HG03280 (cell line): ENCODE measurements around the gene ERC1.
"Not testable (repeated sequence)": the region's sequence is repeated elsewhere in the genome, so short reads cannot be mapped to it uniquely, and the experiment has no call there.

Experiments used
- ATAC-seq: cut with Tn5 transposase; IDR thresholded peaks from one replicate; pipeline ENCODE4 v1.9.1; 2021; ENCODE audit warnings: mild to moderate bottlenecking, moderate library complexity; ENCODE audit not compliant: unreplicated experiment

The ERC1 gene

DNA sequence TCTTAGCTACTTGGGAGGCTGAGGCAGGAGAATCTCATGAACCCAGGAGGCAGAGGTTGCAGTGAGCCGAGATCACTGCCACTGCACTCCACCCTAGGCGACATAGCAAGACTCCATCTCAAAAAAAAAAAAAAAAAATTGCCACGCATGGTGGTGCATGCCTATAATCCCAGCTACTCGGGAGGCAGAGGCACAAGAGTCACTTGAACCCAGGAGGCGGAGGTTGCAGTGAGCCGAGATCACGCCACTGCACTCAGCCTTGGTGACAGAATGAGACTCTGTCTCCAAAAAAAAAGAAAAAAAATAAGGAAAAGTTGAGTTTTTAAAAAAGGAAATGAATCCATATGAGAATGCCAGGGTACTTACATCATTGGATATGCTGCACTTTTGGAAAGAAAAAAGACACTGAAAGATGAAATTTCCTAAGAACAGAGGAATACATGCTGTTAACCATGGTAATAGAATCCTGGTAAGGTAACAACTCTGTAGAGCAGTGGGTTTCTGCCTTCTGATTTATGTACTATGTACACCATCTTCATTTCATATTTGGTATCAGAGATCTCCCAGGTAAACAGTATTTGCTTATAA lies 222.7 kb downstream of the ERC1 start:
- no peak for ATAC-seq

DNA sequence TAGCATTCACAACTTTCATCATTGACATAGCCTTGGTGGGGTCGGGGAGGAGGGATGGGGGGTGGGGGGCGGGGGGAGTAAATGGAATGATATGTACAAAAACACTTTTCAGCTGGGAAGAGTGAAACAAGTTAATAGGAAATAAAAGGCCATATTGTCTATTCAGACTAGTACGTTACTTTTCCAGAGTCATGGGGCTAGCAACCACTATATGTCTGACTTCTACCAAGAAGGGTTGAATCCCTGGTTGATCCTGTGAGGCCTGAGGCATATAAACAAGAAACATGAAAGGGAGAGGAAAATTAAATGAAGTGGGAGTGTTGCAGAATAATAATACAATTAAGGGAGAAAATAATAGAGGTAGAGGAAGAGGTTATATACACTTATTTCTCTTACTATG lies 225.5 kb downstream of the ERC1 start:
- no peak for ATAC-seq

DNA sequence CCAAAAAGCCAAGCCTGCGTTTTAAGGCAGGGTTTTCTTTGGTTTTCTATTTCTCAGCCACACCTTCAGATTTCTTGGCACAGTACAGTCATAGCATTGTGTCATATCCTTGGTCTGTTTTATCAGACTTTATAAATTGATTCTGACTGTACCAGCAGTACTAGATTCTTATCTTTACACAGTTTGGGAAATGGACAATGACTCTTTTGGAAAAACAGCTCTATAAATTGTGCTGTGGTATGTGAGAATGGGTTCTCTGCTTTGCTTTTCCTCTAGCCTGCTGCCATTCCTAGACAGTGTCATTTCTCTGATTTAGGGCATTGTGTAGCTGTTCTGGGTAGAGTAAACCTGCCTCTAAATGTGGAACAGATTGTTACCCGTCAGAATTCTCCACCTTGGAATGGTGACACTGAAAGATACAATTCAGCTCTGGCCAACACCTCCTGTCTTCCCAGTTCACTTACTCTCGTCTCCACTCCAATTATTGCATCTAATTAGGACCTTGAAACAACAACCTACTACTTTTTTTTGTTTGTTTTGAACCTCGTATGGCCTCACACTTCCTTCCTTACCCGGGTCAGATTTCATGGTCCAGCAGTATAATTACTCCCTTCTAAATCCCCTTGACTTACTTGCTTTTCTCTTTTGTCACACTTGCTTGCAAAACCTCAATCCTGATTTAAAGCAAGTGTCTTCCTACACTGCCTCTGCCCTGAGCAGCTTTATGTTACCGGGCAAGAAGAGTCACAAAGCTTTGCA lies 226.3 kb downstream of the ERC1 start:
- no peak for ATAC-seq

DNA sequence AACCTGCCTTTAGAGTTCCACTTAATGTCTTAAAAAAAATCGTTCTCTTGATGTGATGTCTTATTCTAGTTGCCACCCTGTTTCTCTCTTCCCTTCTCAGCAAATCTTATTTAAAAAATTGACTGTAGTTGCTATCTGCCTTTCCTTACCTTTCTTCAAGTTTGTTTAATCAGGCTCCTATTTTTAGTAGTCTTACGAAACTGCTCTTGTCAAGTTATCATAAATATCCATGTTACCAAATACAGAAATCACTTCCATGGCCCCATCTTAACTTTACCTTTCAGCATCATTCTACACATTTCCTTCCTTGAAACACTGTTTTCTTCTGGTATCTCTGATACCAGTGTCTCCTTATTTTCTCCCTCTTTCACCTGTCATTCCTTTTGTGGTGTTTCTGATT lies 227.3 kb downstream of the ERC1 start:
- no peak for ATAC-seq

DNA sequence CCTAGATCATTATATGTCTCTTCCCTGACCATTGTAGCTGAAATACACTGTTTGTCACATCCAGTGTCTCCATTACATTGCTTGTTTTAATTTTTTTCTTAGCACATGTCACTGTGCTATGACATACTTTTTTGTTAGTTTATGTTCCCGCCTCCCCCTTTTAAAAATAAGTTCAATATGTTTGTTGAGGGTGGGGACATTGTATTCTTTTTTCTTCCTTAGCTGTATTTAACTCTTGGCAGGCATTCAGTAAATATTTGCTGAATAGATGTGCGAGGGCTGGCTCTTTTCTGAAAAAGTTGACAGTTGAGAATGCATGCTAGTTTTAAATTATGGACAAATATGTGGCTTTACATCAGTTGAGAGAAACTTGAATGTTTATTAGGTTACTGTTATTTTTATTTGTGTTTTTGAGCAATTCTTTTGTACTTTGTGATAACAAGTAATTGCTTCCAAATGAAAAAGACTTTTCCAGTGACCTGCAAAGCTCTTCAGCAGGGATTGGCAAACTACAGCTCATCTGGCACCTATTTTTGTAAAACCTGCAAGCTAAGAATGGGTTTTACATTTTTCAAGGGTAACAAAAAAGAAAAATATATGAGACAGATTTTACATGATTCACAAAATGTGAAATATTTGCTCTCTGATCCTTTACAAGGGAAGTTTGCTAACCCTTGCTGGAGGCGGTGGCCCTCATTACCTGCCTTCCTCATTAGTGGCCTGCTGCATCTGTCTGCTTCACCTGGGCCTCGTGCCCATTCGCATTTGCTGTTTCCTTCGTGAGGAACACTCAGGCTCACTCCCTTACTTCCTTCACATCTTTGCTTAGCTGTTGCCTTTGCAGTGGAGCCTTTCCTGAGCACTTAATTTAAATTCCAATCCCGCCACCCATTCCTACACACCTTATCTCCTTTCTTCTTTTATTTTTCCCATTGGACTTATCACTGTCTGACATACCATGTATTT lies 229.4 kb downstream of the ERC1 start:
- no peak for ATAC-seq

DNA sequence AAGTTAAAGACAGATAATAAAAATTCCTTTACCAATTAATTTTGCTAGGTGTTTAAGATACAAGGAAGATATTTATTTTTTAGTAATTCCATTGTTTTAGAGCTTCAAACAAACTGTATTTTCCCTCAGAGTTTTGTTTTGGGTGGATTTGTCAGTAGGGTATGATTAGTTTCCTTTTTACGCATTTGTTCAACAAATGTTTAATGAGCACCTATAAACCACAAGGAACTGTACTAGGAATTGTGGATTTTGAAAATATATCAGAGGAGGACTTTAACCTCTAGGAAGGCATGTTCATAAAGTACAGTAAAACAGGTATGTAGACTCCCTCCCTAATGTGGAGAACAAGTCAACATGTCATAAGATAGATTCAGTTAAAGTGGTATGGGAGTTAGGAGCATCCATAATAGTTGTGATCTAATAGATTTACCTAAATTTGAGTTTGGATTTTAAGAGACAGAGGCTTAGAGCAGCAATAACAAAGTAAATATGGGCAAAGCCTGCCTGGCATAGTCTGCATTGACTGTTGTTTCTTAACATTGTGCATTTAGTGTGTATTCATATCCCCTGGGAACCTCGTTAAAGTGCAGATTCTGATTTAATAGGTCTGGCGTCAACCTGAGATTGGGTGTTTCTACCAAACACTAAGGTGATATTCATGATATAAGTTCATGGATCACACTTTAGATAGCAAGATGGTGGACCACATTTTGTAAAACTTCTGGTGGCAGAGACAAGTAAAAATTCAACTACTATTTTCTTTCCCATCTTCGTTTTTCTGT lies 232.0 kb downstream of the ERC1 start:
- ATAC-seq, result no peak

DNA sequence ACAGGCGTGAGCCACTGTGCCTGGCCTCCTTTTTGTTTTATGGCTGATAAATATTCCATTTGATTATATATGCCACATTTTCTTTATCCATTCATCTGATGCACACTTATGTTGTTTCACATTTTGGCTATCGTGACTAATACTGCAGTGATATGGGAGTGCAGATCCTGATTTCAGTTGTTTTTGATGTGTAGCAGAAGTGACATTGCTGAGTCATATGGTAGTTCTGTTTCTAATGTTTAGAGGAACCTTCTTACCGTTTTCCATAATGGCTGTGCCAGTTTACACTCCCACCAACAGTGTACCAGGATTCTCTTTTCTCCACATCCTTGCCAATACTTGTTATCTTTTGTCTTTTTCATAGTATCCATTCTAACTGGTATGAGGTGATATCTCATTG lies 235.9 kb downstream of the ERC1 start:
- ATAC-seq, result no peak

DNA sequence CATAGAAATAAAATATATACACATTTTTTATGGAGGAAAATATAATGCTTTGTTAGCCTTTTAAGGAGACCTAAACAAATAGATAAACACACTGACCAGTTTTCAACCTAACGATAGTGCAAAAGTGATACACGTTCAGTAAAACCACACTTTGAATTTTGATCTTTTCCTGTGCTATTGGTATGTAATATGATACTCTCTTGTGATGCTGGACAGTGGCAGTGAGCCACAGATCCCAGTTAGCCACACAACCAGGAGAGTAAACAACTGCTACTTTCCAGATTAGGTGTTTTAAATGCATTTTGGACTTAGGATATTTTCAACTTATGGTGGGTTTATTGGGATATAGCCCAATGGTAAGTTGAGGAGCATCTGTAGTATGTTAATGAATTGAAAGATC lies 243.1 kb downstream of the ERC1 start:
- ATAC-seq, result no peak

DNA sequence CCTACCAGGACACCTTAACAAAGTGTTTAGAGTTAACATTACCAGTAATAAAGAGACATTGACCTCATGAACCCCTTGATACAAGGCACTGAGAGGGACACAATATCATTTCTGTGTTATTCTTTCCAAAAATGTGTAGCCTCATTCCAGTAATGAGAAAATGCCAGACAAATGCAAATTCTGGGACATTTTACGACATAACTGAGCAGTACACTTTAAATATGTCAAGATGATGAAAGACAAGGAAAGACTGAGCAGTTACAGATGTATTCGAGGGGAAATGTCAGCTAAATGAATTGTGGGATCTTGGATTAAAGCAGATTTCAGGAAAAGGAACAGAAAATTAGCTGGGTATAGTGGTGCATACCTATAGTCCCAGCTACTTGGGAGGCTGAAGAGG lies 255.6 kb downstream of the ERC1 start:
- ATAC-seq, result no peak

DNA sequence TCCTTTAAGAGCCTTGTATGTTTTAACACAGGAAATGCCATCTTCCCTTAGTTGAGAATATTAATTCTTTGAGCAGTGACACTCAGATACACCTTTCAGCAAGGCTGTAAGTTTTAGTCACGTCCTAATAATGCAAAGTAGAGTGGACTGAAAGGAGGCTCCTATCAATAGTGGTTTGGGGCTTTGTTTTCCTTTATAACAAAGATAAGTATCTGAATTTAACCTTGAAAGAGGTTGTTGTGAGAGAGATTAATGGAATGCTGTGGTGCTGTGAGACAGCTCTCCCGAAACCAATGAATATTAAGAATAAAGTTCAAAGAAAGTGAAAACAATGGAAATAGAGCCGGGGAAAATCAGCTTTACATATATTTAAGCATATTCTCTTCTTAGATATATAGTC lies 259.6 kb downstream of the ERC1 start:
- no peak for ATAC-seq

DNA sequence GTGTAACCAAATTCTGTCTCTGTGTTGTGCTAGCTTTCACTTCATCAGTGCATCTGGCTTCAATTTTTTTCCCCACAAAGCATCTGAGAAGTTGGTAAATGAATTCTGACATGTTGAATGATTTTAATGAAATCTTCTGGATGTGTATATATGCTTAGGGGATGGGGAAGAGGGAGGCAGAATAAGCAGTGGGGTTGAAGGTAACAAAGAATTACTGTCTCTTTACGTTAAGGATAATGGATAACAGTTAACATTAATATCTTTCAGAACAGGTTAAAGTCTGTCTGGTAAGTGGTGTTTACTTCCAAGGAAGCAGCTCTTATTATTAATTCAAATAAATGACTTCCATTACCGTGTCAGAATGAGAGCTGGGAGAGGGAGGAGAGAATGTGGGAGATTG lies 261.7 kb downstream of the ERC1 start:
- ATAC-seq, result no peak

DNA sequence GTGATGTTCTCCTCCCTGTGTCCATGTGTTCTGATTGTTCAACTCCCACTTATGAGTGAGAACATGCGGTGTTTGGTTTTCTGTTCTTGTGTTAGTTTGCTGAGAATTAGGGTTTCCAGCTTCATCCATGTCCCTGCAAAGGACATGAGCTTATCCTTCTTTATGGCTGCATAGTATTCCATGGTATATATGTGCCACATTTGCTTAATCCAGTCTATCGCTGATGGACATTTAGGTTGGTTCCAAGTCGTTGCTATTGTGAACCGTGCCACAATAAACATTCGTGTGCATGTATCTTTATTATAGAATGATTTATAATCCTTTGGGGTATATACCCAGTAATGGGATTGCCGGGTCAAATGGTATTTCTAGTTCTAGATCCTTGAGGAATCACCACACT lies 264.1 kb downstream of the ERC1 start:
- ATAC-seq, result not testable (repeated sequence)

DNA sequence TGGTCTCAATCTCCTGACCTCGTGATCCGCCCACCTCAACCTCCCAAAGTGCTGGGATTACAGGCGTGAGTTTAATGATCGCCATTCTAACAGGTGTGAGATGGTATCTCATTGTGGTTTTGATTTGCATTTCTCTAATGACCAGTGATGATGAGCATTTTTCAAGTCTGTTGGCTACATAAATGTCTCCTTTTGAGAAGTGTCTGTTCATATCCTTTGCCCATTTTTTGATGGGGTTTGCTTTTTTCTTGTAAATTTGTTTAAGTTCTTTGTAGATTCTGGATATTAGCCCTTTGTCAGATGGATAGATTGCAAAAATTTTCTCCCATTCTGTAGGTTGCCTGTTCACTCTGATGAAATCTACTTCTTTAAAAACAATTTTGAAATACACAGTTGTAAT lies 264.8 kb downstream of the ERC1 start:
- ATAC-seq, result not testable (repeated sequence)

DNA sequence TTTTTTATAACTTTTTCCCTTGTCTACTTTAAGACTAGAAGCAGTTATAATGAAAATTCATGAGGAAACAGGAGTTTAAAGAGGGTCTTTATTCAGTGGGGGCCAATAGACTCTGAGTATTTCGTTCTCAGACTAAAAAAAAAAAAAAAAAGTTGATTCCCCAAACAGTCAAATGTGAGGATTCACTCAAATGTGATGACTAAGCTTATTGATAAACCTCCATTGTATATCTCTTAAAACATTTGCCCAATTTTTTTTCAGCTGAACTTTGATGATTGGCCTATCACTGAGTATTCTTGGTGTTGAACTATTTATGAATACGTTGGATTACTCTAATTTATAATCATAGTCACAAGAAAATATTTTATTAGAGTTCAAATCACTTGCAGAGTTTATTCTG lies 265.3 kb downstream of the ERC1 start:
- no peak for ATAC-seq

DNA sequence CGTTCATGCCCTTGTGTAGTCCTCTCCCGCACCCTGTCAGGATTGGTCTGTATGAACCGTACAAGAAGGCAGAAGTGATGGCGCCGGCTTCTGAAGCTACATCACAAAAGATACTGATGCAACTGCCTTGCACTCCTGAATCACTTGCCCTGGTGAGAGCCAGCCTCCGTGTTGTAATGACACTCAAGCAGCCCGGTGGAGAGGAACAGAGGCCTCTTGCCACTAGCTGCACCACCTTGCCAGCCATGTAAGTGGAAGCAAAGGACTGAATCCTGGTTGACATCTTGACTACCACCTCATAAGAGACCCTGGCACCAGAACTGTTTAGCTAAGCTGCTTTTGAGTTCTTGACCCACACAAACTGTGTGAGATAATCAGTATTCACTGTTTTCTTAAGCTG lies 266.0 kb downstream of the ERC1 start:
- ATAC-seq, result no peak

DNA sequence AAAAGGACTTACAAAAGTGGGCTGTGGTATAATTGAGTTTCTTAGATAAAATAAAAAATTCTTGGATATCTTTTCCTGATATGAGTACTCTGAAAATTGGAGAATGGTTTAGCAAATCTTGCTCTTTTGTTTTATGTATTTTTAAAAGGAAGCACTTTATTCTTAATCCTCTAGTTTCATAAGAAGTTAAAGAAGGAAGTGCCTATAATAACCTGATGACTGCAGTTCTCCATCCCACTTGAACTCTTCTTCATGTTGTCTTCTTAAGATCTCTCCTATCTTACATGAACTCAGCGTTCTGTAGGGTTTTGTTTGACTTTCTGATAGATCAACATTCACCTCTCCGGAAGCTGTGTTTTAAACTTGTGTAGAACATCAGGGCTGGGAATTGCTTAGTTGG lies 271.0 kb downstream of the ERC1 start:
- no peak for ATAC-seq

DNA sequence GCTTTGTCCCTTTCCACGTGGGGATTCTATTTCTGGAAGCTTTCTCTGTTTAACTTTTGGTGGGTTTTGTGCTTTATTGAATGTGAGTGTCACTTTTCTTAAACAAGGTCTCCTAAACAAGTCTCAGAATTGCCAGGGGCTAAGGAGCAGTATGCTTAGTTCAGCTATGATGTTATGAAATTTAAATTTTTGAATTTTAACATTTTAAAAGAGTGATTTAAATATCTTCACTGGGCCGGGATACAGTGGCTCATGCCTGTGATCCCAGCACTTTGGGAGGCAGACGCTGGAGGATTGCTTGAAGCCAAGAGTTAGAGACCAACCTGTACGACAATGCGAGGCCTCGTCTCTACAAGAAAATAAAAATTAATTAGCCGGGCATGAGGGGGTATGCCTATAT lies 276.2 kb downstream of the ERC1 start:
- ATAC-seq, result no peak

DNA sequence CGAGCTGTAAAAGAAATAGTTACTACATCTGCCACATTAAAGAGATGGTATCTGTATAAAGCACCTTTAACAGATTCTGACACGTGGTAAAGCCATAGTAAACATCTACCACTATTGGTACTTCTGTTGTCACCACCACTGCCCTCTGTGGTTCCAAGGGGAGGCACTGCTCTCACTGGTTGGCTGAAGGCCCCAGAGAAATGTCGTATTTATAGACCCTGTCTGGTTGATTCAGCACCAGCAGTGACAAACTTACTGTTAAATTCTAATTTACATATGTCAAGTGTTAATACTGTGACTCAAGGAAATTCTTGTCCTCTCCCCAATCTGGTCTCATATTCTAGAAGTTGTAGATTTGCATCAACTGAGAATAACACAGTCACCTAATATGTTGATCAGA lies 281.1 kb downstream of the ERC1 start:
- no peak for ATAC-seq

DNA sequence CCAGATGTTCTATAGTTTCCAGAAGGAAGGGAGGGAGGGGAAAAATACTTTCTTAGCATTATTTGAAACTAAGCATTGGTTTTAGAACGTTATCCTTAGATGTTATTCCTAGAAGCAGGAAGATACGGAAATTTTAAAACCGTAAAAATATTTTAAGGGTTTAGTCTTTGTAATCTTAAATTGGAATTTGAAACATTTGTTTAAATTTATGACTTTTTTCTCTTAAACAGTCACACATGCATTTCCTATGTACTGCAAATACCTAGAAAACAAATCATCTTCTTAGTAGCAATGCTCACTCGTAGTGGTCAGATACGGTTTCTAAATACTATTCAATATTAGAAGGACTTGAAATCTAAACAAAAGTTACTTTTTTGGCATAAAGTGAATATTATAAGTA lies 282.0 kb downstream of the ERC1 start:
- ATAC-seq, result no peak

DNA sequence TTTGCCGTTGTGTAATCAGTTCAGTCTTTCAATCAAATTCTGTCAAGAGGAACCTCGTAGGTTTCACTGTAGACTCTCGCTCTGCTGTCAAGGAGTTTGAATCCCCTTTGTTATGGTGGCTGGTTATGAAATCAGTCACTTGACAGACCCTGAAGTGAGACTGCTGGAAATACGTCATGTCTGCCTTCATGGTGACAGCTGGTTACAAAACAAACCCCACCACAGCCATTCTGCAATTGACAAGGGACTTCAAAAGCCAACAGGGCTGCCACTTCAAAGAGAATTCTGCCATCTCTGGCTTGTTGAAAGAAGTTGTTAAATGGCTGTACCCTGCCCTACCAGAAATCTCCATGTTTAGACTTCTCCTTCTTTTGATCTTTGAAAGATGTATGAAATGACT lies 286.9 kb downstream of the ERC1 start:
- no peak for ATAC-seq

DNA sequence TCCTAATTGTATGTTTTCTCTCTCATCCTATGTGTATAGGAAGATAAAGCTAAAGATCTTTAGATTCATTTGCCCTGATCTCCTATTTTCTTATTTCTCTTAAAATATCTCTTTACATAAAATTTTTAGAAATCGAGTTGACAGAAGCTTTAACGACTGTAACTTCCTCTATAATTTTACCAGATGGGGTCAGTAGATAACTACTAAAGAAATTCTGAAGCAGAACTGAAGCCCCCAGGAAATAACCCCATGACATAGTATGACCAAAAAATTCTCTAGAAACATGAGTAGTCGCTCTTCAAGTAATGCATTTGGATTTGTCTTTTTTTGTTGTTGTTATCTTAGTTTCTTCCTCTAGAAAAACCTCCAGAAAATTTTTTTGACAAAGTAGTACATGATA lies 288.0 kb downstream of the ERC1 start:
- no peak for ATAC-seq
